ENCODE measurements around the gene FGD6.

Gene FGD6

GRCh38 chr12:95100264-95101190, 116.7 kb downstream of the FGD6 start:
- H2BK120ac ChIP-seq (ENCODE audit: low read depth, low read length), result no peak overlapping the region
- no peak overlapping the region for H2AK5ac ChIP-seq (ENCODE audit: low read depth, low read length)
- no peak for DNase-seq (ENCODE audit: low spot score)
- no peak overlapping the region for H3K18ac ChIP-seq (ENCODE audit: low read length)
- peak overlapping the region; percentile 28 for H2BK15ac ChIP-seq (ENCODE audit: low read length)
- H3K4me1 ChIP-seq (ENCODE audit: control insufficient read depth in 2 of 2, insufficient read depth in 1 of 2, low read depth in 1 of 2, low read length in 2 of 2), result peaks cover 4 to 12% of the 10 kb centered on the region in 2 donors
- H3K9me3 ChIP-seq (replicated peaks in 1 of 2; ENCODE audit: control insufficient read depth in 2 of 2, insufficient read depth in 1 of 2, low read depth in 1 of 2, low read length in 2 of 2), result no peaks in the 10 kb centered on the region
- no peak overlapping the region for H3K14ac ChIP-seq (ENCODE audit: low read length)
- no peak overlapping the region for H4K8ac ChIP-seq (ENCODE audit: low read depth, low read length)
- no peak overlapping the region for H3K4ac ChIP-seq (ENCODE audit: low read length)
- no peak overlapping the region for H3K4me2 ChIP-seq (ENCODE audit: insufficient read depth, low read length, poor library complexity, severe bottlenecking)
- H3K4me3 ChIP-seq (ENCODE audit: low read length in 2 of 2), result no peak overlapping the region
- no peak overlapping the region for H3K23ac ChIP-seq (ENCODE audit: low read depth, low read length, poor library complexity)
- H2BK12ac ChIP-seq (ENCODE audit: low read length), result peak overlapping the region; percentile 65
- no peak overlapping the region for H2BK5ac ChIP-seq (ENCODE audit: low read length)
- no peak overlapping the region for H2AFZ ChIP-seq (ENCODE audit: low read length)
- no peaks in the 10 kb centered on the region for H3K27me3 ChIP-seq (ENCODE audit: control insufficient read depth in 3 of 3, insufficient read depth in 3 of 3, low read depth in 1 of 3, low read length in 3 of 3)
- H3K9ac ChIP-seq (ENCODE audit: low read depth, low read length, poor library complexity), result no peak overlapping the region
- no peak overlapping the region for H3K27ac ChIP-seq (replicated peaks; ENCODE audit: low read length)
- peaks cover 15 to 77% of the 10 kb centered on the region in 2 donors for H3K36me3 ChIP-seq (replicated peaks in 1 of 2; ENCODE audit: control insufficient read depth in 2 of 2, insufficient read depth in 2 of 2, low read length in 2 of 2)
- no CpG with 5 or more reads among the region's 11 CpGs for WGBS, 2 donors (ENCODE audit: extremely low coverage in 2 of 2, insufficient read length in 2 of 2, insufficient replicate concordance in 1 of 2)
- H3K79me1 ChIP-seq (ENCODE audit: low read depth, low read length), result no peaks in the 10 kb centered on the region
- H4K91ac ChIP-seq (ENCODE audit: low read depth, low read length, poor library complexity), result no peak overlapping the region

- no peak overlapping the region for H3K14ac ChIP-seq (ENCODE audit: low read length)
- no peak overlapping the region for H3K23ac ChIP-seq (ENCODE audit: low read depth, low read length, poor library complexity)
- H3K79me1 ChIP-seq (ENCODE audit: low read depth, low read length), result no peaks in the 10 kb centered on the region
- no peak overlapping the region for H3K4ac ChIP-seq (ENCODE audit: low read length)
- H3K9ac ChIP-seq (ENCODE audit: low read depth, low read length, poor library complexity), result no peak overlapping the region
- H3K4me3 ChIP-seq (ENCODE audit: low read length in 2 of 2), result no peak overlapping the region
- H3K27me3 ChIP-seq (ENCODE audit: control insufficient read depth in 3 of 3, insufficient read depth in 3 of 3, low read depth in 1 of 3, low read length in 3 of 3), result no peaks in the 10 kb centered on the region
- no peak overlapping the region for H4K91ac ChIP-seq (ENCODE audit: low read depth, low read length, poor library complexity)
- H3K4me1 ChIP-seq (ENCODE audit: control insufficient read depth in 2 of 2, insufficient read depth in 1 of 2, low read depth in 1 of 2, low read length in 2 of 2), result peaks cover 9 to 14% of the 10 kb centered on the region in 2 donors
- H2BK5ac ChIP-seq (ENCODE audit: low read length), result no peak overlapping the region
- H2BK15ac ChIP-seq (ENCODE audit: low read length), result no peak overlapping the region
- H2BK12ac ChIP-seq (ENCODE audit: low read length), result no peak overlapping the region
- DNase-seq (ENCODE audit: low spot score), result no peak
- WGBS, 2 donors (ENCODE audit: extremely low coverage in 2 of 2, insufficient read length in 2 of 2, insufficient replicate concordance in 1 of 2), result no CpG with 5 or more reads among the region's 4 CpGs
- H3K9me3 ChIP-seq (replicated peaks in 1 of 2; ENCODE audit: control insufficient read depth in 2 of 2, insufficient read depth in 1 of 2, low read depth in 1 of 2, low read length in 2 of 2), result no peaks in the 10 kb centered on the region
- H3K27ac ChIP-seq (replicated peaks; ENCODE audit: low read length), result no peak overlapping the region
- no peak overlapping the region for H2BK120ac ChIP-seq (ENCODE audit: low read depth, low read length)
- no peak overlapping the region for H4K8ac ChIP-seq (ENCODE audit: low read depth, low read length)
- no peak overlapping the region for H3K4me2 ChIP-seq (ENCODE audit: insufficient read depth, low read length, poor library complexity, severe bottlenecking)
- no peak overlapping the region for H2AFZ ChIP-seq (ENCODE audit: low read length)
- H3K36me3 ChIP-seq (replicated peaks in 1 of 2; ENCODE audit: control insufficient read depth in 2 of 2, insufficient read depth in 2 of 2, low read length in 2 of 2), result peaks cover 12 to 65% of the 10 kb centered on the region in 2 donors
- H3K18ac ChIP-seq (ENCODE audit: low read length), result no peak overlapping the region
- H2AK5ac ChIP-seq (ENCODE audit: low read depth, low read length), result no peak overlapping the region
Observed at GRCh38 chr12:95099270-95099790, 117.9 kb downstream of the FGD6 start.

GRCh38 chr12:95096852-95097251, 120.4 kb downstream of the FGD6 start:
- Histone ChIP-seq H3K36me3 (replicated peaks in 1 of 2; ENCODE audit: control insufficient read depth in 2 of 2, insufficient read depth in 2 of 2, low read length in 2 of 2) (peaks cover 12 to 55% of the 10 kb centered on the region in 2 donors), H4K8ac (ENCODE audit: low read depth, low read length) (no peak overlapping the region), H3K23ac (ENCODE audit: low read depth, low read length, poor library complexity) (no peak overlapping the region), H2BK15ac (ENCODE audit: low read length) (no peak overlapping the region), H3K4me2 (ENCODE audit: insufficient read depth, low read length, poor library complexity, severe bottlenecking) (no peak overlapping the region), H3K27me3 (ENCODE audit: control insufficient read depth in 3 of 3, insufficient read depth in 3 of 3, low read depth in 1 of 3, low read length in 3 of 3) (no peaks in the 10 kb centered on the region), H3K27ac (replicated peaks; ENCODE audit: low read length) (peak overlapping the region; percentile 47), H3K4ac (ENCODE audit: low read length) (no peak overlapping the region), H3K4me1 (ENCODE audit: control insufficient read depth in 2 of 2, insufficient read depth in 1 of 2, low read depth in 1 of 2, low read length in 2 of 2) (peaks cover 14% of the 10 kb centered on the region in 2 donors), H2AK5ac (ENCODE audit: low read depth, low read length) (no peak overlapping the region), H2BK5ac (ENCODE audit: low read length) (no peak overlapping the region), H3K79me1 (ENCODE audit: low read depth, low read length) (no peaks in the 10 kb centered on the region), H2BK12ac (ENCODE audit: low read length) (peak overlapping the region; percentile 35), H2AFZ (ENCODE audit: low read length) (no peak overlapping the region), H3K9me3 (replicated peaks in 1 of 2; ENCODE audit: control insufficient read depth in 2 of 2, insufficient read depth in 1 of 2, low read depth in 1 of 2, low read length in 2 of 2) (no peaks in the 10 kb centered on the region), H2BK120ac (ENCODE audit: low read depth, low read length) (no peak overlapping the region), H4K91ac (ENCODE audit: low read depth, low read length, poor library complexity) (no peak overlapping the region), H3K14ac (ENCODE audit: low read length) (no peak overlapping the region), H3K9ac (ENCODE audit: low read depth, low read length, poor library complexity) (no peak overlapping the region), H3K4me3 (ENCODE audit: low read length in 2 of 2) (no peak overlapping the region), H3K18ac (ENCODE audit: low read length) (no peak overlapping the region)
- no peak for DNase-seq (ENCODE audit: low spot score)
- no CpG with 5 or more reads among the region's 3 CpGs for WGBS, 2 donors (ENCODE audit: extremely low coverage in 2 of 2, insufficient read length in 2 of 2, insufficient replicate concordance in 1 of 2)

- H3K27me3 ChIP-seq (ENCODE audit: control insufficient read depth in 3 of 3, insufficient read depth in 3 of 3, low read depth in 1 of 3, low read length in 3 of 3), result no peaks in the 10 kb centered on the region
- H3K9ac ChIP-seq (ENCODE audit: low read depth, low read length, poor library complexity), result no peak overlapping the region
- H3K4me3 ChIP-seq (ENCODE audit: low read length in 2 of 2), result no peak overlapping the region
- 100% methylated on average over 1 of the region's 2 CpGs; no CpG with 5 or more reads in 1 of the 2 donors for WGBS, 2 donors (ENCODE audit: extremely low coverage in 2 of 2, insufficient read length in 2 of 2, insufficient replicate concordance in 1 of 2)
- H3K27ac ChIP-seq (replicated peaks; ENCODE audit: low read length), result peak overlapping the region; percentile 47
- H3K79me1 ChIP-seq (ENCODE audit: low read depth, low read length), result no peaks in the 10 kb centered on the region
- H3K36me3 ChIP-seq (replicated peaks in 1 of 2; ENCODE audit: control insufficient read depth in 2 of 2, insufficient read depth in 2 of 2, low read length in 2 of 2), result peaks cover 12 to 58% of the 10 kb centered on the region in 2 donors
- H3K14ac ChIP-seq (ENCODE audit: low read length), result no peak overlapping the region
- H2BK5ac ChIP-seq (ENCODE audit: low read length), result no peak overlapping the region
- H3K18ac ChIP-seq (ENCODE audit: low read length), result no peak overlapping the region
- H4K8ac ChIP-seq (ENCODE audit: low read depth, low read length), result no peak overlapping the region
- no peak overlapping the region for H2AFZ ChIP-seq (ENCODE audit: low read length)
- no peak overlapping the region for H2BK15ac ChIP-seq (ENCODE audit: low read length)
- H3K4me1 ChIP-seq (ENCODE audit: control insufficient read depth in 2 of 2, insufficient read depth in 1 of 2, low read depth in 1 of 2, low read length in 2 of 2), result peaks cover 14% of the 10 kb centered on the region in 2 donors
- H3K4me2 ChIP-seq (ENCODE audit: insufficient read depth, low read length, poor library complexity, severe bottlenecking), result no peak overlapping the region
- no peak overlapping the region for H4K91ac ChIP-seq (ENCODE audit: low read depth, low read length, poor library complexity)
- DNase-seq (ENCODE audit: low spot score), result no peak
- H2BK120ac ChIP-seq (ENCODE audit: low read depth, low read length), result no peak overlapping the region
- H2BK12ac ChIP-seq (ENCODE audit: low read length), result no peak overlapping the region
- H3K4ac ChIP-seq (ENCODE audit: low read length), result no peak overlapping the region
- H2AK5ac ChIP-seq (ENCODE audit: low read depth, low read length), result no peak overlapping the region
- H3K23ac ChIP-seq (ENCODE audit: low read depth, low read length, poor library complexity), result no peak overlapping the region
- no peaks in the 10 kb centered on the region for H3K9me3 ChIP-seq (replicated peaks in 1 of 2; ENCODE audit: control insufficient read depth in 2 of 2, insufficient read depth in 1 of 2, low read depth in 1 of 2, low read length in 2 of 2)
Observed at GRCh38 chr12:95096378-95096777, 120.9 kb downstream of the FGD6 start.

All from neuronal stem cell (in vitro differentiated cells).